Tibial nerve (tissue), 4 donors: ENCODE results near the gene SWAP70. TPM values are rescaled to one million over a fixed set of nuclear protein-coding genes. Genes with fewer than 3 reads are reported as not detected.

ENCODE experiments used
- DNase-seq, 2 donors: peaks; one replicate each; pipeline ENCODE4 v3.0.0-alpha.2; 2019; ENCODE audit warnings: low spot score in 2 of 2
- H3K27ac ChIP-seq, 4 donors: fragments of 200-600 bp; sonication (generic) in 3 of 4; one replicate each; pipeline ENCODE4 v1.5.1; 2017 to 2019; ENCODE audit warnings: mild to moderate bottlenecking in 1 of 4
- H3K27me3 ChIP-seq, 2 donors: fragments of 200-600 bp; sonication (generic) in 1 of 2; one replicate each; pipeline versions ENCODE4 v1.5.1 to v1.6.0; 2017 to 2019
- H3K36me3 ChIP-seq, 3 donors: fragments of 200-600 bp; sonication (generic); one replicate each; pipeline ENCODE4 v1.5.1; 2018 to 2019
- H3K4me1 ChIP-seq, 4 donors: fragments of 200-600 bp; sonication (generic) in 3 of 4; one replicate each; pipeline ENCODE4 v1.5.1; 2017 to 2019
- H3K4me3 ChIP-seq, 4 donors: fragments of 200-600 bp; sonication (generic) in 3 of 4; one replicate each; pipeline ENCODE4 v1.5.1; 2017 to 2019; ENCODE audit warnings: mild to moderate bottlenecking in 1 of 4, moderate library complexity in 1 of 4
- H3K9me3 ChIP-seq, 4 donors: fragments of 200-600 bp; sonication (generic) in 3 of 4; one replicate each; pipeline ENCODE4 v1.5.1; 2017 to 2019
- CTCF ChIP-seq, 5 experiments: fragments of 200-600 bp in 3 of 5; fragments of 450-650 bp in 2 of 5; sonication (generic) in 3 of 5; IDR thresholded peaks; one replicate each; pipeline ENCODE4 v1.5.1; 2016 to 2019; ENCODE audit warnings: antibody characterized with exemption in 5 of 5, mild to moderate bottlenecking in 3 of 5, moderate library complexity in 2 of 5
- EP300 ChIP-seq, 2 donors: sonication (generic); formaldehyde crosslinking; IDR thresholded peaks; one replicate each; pipeline ENCODE4 v1.6.1; 2017; ENCODE audit warnings: antibody characterized with exemption in 2 of 2, mild to moderate bottlenecking in 1 of 2
- POLR2A ChIP-seq, 2 donors: fragments of 450-650 bp; IDR thresholded peaks; one replicate each; pipeline ENCODE4 v1.6.1; 2017; ENCODE audit warnings: antibody characterized with exemption in 2 of 2, mild to moderate bottlenecking in 2 of 2, moderate library complexity in 2 of 2
- WGBS, 2 donors: methylation state at CpG; one replicate each; pipeline ENCODE4 v1.1.5; 2018; 5-methylcytosine and 5-hydroxymethylcytosine counted together
- total RNA-seq, 4 donors: library from RNA; depleted of rRNA; stranded (reverse); fragments of >200 nt; gene quantifications; one replicate each; pipeline ENCODE4 v1.1.0, GENCODE V29; 2016

SWAP70 gene
- total RNA-seq, 4 donors from 2014 or later = 51.0 to 79.1 (median 66.9) TPM

- Histone ChIP-seq H3K27ac (peak overlapping the region in 3 of 4 donors; percentile 44 to 78 (median 73)), H3K4me1 (peaks cover 0 to 46% (median 24%) of the 10 kb centered on the region in 4 donors), H3K36me3 (peaks cover 0 to 13% (median 0%) of the 10 kb centered on the region in 3 donors), H3K4me3 (no peak overlapping the region), H3K27me3 (no peaks in the 10 kb centered on the region), H3K9me3 (no peaks in the 10 kb centered on the region)
- no peak for TF ChIP-seq POLR2A (IDR thresholded peaks at IDR 0.05)
- no peak for TF ChIP-seq CTCF (IDR thresholded peaks at IDR 0.05)
- TF ChIP-seq EP300 (IDR thresholded peaks at IDR 0.05) = no peak
- 44 to 54% methylated on average over 2 of the region's 2 CpGs for WGBS, 2 donors
- DNase-seq = no peak
Observed at GRCh38 chr11:9717719-9718118, 53.8 kb downstream of the SWAP70 start.

GRCh38 chr11:9718147-9718546, 54.3 kb downstream of the SWAP70 start:
- H3K36me3 ChIP-seq = peaks cover 0 to 13% (median 0%) of the 10 kb centered on the region in 3 donors
- no peaks in the 10 kb centered on the region for H3K27me3 ChIP-seq
- no peaks in the 10 kb centered on the region for H3K9me3 ChIP-seq
- no peak overlapping the region for H3K4me3 ChIP-seq
- peak overlapping the region in 3 of 4 donors; percentile 44 to 78 (median 73) for H3K27ac ChIP-seq
- H3K4me1 ChIP-seq = peaks cover 0 to 46% (median 24%) of the 10 kb centered on the region in 4 donors
- no peak for DNase-seq
- TF ChIP-seq EP300 (IDR thresholded peaks at IDR 0.05) (no peak), POLR2A (IDR thresholded peaks at IDR 0.05) (no peak), CTCF (IDR thresholded peaks at IDR 0.05) (no peak)

- H3K36me3 ChIP-seq = peaks cover 0 to 13% (median 0%) of the 10 kb centered on the region in 3 donors
- TF ChIP-seq POLR2A (IDR thresholded peaks at IDR 0.05) = no peak
- TF ChIP-seq EP300 (IDR thresholded peaks at IDR 0.05) = peak in 1 of 2 donors; percentile 42
- H3K27ac ChIP-seq = peak overlapping the region in 3 of 4 donors; percentile 46 to 79 (median 78)
- no peaks in the 10 kb centered on the region for H3K27me3 ChIP-seq
- WGBS, 2 donors = 16 to 17% methylated on average over 4 of the region's 4 CpGs
- H3K4me1 ChIP-seq = peaks cover 0 to 46% (median 24%) of the 10 kb centered on the region in 4 donors
- DNase-seq = no peak
- H3K9me3 ChIP-seq = no peaks in the 10 kb centered on the region
- no peak overlapping the region for H3K4me3 ChIP-seq
Observed at GRCh38 chr11:9719566-9720289, 55.9 kb downstream of the SWAP70 start.

GRCh38 chr11:9720290-9720630, 56.4 kb downstream of the SWAP70 start:
- TF ChIP-seq EP300 (IDR thresholded peaks at IDR 0.05) = no peak

GRCh38 chr11:9722023-9722422, 58.1 kb downstream of the SWAP70 start:
- WGBS, 2 donors = 96 to 100% methylated on average over 4 of the region's 4 CpGs
- H3K9me3 ChIP-seq = no peaks in the 10 kb centered on the region
- no peak for DNase-seq
- no peaks in the 10 kb centered on the region for H3K27me3 ChIP-seq
- no peak for TF ChIP-seq POLR2A (IDR thresholded peaks at IDR 0.05)
- TF ChIP-seq CTCF (IDR thresholded peaks at IDR 0.05) = no peak
- TF ChIP-seq EP300 (IDR thresholded peaks at IDR 0.05) = no peak
- H3K36me3 ChIP-seq = peaks cover 0 to 9% (median 0%) of the 10 kb centered on the region in 3 donors
- H3K4me3 ChIP-seq = no peak overlapping the region
- H3K4me1 ChIP-seq = peaks cover 0 to 35% (median 23%) of the 10 kb centered on the region in 4 donors
- H3K27ac ChIP-seq = no peak overlapping the region

More at GRCh38 chr11:9720290-9720630, 56.4 kb downstream of the SWAP70 start:
- Histone ChIP-seq H3K4me3 (no peak overlapping the region), H3K9me3 (no peaks in the 10 kb centered on the region), H3K4me1 (peaks cover 0 to 46% (median 24%) of the 10 kb centered on the region in 4 donors), H3K27ac (peak overlapping the region in 3 of 4 donors; percentile 46 to 79 (median 78)), H3K27me3 (no peaks in the 10 kb centered on the region), H3K36me3 (peaks cover 0 to 9% (median 0%) of the 10 kb centered on the region in 3 donors)
- WGBS, 2 donors = 61 to 64% methylated on average over 5 of the region's 5 CpGs
- no peak for DNase-seq

- Histone ChIP-seq H3K27ac (no peak overlapping the region), H3K36me3 (peaks cover 0 to 18% (median 0%) of the 10 kb centered on the region in 3 donors), H3K4me3 (no peak overlapping the region), H3K4me1 (peaks cover 0 to 26% (median 18%) of the 10 kb centered on the region in 4 donors), H3K9me3 (no peaks in the 10 kb centered on the region), H3K27me3 (no peaks in the 10 kb centered on the region)
- TF ChIP-seq POLR2A (IDR thresholded peaks at IDR 0.05) (no peak), CTCF (IDR thresholded peaks at IDR 0.05) (no peak)
- no peak for DNase-seq
- WGBS, 2 donors = 82% methylated on average over 2 of the region's 2 CpGs
Observed at GRCh38 chr11:9722893-9723292, 59.0 kb downstream of the SWAP70 start.
